Smooth muscle cell (in vitro differentiated cells): ENCODE results near the gene SHC3. TPM values are rescaled to one million over a fixed set of nuclear protein-coding genes. Genes with fewer than 3 reads are reported as not detected.

Experiments
- DNase-seq: peaks from one replicate; lab custom pipeline; 2025; ENCODE audit not compliant: unreplicated experiment; lab: John Stamatoyannopoulos, UW
- H2AFZ ChIP-seq: fragments of 200-600 bp; sonication (generic); 2 replicates; pipeline ENCODE4 v1.6.0; 2016; ENCODE audit warnings: antibody characterized with exemption, low read depth, mild to moderate bottlenecking
- H3F3A ChIP-seq: fragments of 200-600 bp; sonication (generic); 2 replicates; pipeline ENCODE4 v1.6.0; 2017; ENCODE audit warnings: antibody characterized with exemption, low read depth
- H3K27ac ChIP-seq: fragments of 200-600 bp; sonication (generic); 2 replicates; pipeline ENCODE4 v1.5.1; 2016; ENCODE audit warnings: low read depth, mild to moderate bottlenecking
- H3K27me3 ChIP-seq: fragments of 200-600 bp; sonication (generic); 2 replicates; pipeline ENCODE4 v1.6.1; 2016; ENCODE audit warnings: low read depth, mild to moderate bottlenecking
- H3K36me3 ChIP-seq: fragments of 200-600 bp; sonication (generic); 2 replicates; pipeline ENCODE4 v1.5.1; 2016; ENCODE audit warnings: low read depth
- H3K4me1 ChIP-seq: fragments of 200-600 bp; sonication (generic); 2 replicates; pipeline ENCODE4 v1.5.1; 2016; ENCODE audit warnings: low read depth
- H3K4me2 ChIP-seq: fragments of 200-600 bp; sonication (generic); 2 replicates; pipeline ENCODE4 v1.6.0; 2016; ENCODE audit warnings: mild to moderate bottlenecking
- H3K4me3 ChIP-seq: fragments of 200-600 bp; sonication (generic); 2 replicates; pipeline ENCODE4 v1.5.1; 2016; ENCODE audit warnings: mild to moderate bottlenecking
- H3K79me2 ChIP-seq: fragments of 200-600 bp; sonication (generic); 2 replicates; pipeline ENCODE4 v1.6.0; 2016; ENCODE audit warnings: low read depth, mild to moderate bottlenecking
- H3K9ac ChIP-seq: fragments of 200-600 bp; sonication (generic); 2 replicates; pipeline ENCODE4 v1.6.0; 2016; ENCODE audit warnings: low read depth
- H3K9me3 ChIP-seq: fragments of 200-600 bp; sonication (generic); replicated peaks from 2 replicates; pipeline ENCODE4 v1.5.1; 2016; ENCODE audit warnings: low read depth
- H4K20me1 ChIP-seq: fragments of 200-600 bp; sonication (generic); 2 replicates; pipeline ENCODE4 v1.6.0; 2016; ENCODE audit warnings: low read depth
- WGBS: methylation state at CpG from one replicate; pipeline ENCODE4 v1.1.7; 2016; ENCODE audit warnings: low lambda C conversion rate; 5-methylcytosine and 5-hydroxymethylcytosine counted together
- polyA plus RNA-seq: library from polyadenylated mRNA; unstranded; fragments of >200 nt; fragmentation: Nextera tagmentation; extraction: Ambion mirVana; gene quantifications from 2 replicates; pipeline ENCODE4 v1.2.1, GENCODE V29; 2016
- total RNA-seq: library from RNA; depleted of rRNA; stranded (reverse); fragments of >200 nt; gene quantifications from 2 replicates; pipeline ENCODE4 v1.2.3, GENCODE V29; 2014
- TF ChIP-seq, protein P1 (sequence below): fragments of 200-600 bp; sonication (generic); IDR thresholded peaks from 2 replicates; pipeline ENCODE4 v1.5.1; 2017; ENCODE audit warnings: borderline replicate concordance, mild to moderate bottlenecking, antibody characterized with exemption; ENCODE audit not compliant: insufficient read depth, poor library complexity, severe bottlenecking

Gene SHC3
- total and polyA plus RNA-seq, 2 experiments from 2014 or later, result 0.38 to 0.67 TPM

DNA sequence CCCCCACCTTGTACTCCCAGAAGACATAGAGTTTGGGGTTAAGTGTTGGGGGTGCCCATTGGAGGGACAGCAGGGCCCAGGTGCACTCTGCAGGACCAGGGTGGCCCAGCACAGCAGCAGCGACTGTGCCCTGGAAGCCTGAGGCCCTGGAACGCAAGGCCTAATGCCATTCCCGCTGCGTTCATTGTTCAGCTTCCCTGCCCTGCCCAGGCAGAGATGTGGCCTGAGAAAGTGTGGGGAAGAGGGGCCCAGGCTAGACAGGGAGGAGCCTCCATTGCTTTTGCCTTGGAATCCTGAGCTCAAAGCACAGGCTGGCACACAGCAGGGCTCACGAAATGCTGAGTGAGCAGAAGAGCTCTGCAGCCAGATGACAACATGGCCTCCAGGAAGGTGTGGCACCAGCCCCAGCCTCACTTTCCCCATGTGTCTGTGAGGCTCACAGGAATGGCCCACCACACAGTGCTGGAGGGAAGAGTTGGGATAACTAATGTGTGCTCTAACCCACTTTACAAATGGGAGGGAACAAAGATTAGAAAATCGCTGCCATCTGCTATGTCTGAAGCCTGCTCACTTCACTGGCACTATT lies 168.0 kb downstream of the SHC3 start:
- Histone ChIP-seq H3K4me3 (no peak overlapping the region), H3K79me2 (no peaks in the 10 kb centered on the region), H3K4me1 (no peaks in the 10 kb centered on the region), H3K36me3 (no peaks in the 10 kb centered on the region), H3K9me3 (no peaks in the 10 kb centered on the region), H2AFZ (no peak overlapping the region), H3K27ac (peak overlapping the region; percentile 10), H3F3A (peaks cover 6% of the 10 kb centered on the region), H3K4me2 (peak overlapping the region; percentile 49), H3K27me3 (no peaks in the 10 kb centered on the region), H3K9ac (no peak overlapping the region), H4K20me1 (peaks cover 10% of the 10 kb centered on the region)
- WGBS, result 76% methylated on average over 6 of the region's 6 CpGs
- TF ChIP-seq, protein P1, sequence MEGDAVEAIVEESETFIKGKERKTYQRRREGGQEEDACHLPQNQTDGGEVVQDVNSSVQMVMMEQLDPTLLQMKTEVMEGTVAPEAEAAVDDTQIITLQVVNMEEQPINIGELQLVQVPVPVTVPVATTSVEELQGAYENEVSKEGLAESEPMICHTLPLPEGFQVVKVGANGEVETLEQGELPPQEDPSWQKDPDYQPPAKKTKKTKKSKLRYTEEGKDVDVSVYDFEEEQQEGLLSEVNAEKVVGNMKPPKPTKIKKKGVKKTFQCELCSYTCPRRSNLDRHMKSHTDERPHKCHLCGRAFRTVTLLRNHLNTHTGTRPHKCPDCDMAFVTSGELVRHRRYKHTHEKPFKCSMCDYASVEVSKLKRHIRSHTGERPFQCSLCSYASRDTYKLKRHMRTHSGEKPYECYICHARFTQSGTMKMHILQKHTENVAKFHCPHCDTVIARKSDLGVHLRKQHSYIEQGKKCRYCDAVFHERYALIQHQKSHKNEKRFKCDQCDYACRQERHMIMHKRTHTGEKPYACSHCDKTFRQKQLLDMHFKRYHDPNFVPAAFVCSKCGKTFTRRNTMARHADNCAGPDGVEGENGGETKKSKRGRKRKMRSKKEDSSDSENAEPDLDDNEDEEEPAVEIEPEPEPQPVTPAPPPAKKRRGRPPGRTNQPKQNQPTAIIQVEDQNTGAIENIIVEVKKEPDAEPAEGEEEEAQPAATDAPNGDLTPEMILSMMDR, result no peak
- DNase-seq, result no peak

DNA sequence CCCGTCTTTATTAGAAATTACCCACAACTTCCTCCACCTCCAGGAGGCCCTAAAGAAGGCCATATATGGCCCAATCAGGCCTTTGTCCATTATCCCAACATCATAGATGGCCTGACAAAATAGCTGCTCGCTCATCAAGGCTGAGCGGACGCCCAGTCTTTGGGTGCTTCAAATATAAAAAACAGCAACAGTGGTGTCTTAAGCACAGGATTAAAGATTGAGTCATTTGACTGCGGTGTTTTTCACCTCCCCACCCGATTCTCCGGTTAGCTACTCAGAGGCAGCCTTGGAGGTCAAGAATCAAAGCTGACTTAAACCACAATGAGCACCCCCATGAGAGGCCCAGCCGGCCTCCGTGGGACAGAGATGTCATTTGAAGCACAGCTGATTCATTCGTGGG lies 168.6 kb downstream of the SHC3 start:
- TF ChIP-seq, protein P1, result no peak
- no peak overlapping the region for H3K9ac ChIP-seq
- no peaks in the 10 kb centered on the region for H3K27me3 ChIP-seq
- H3K4me3 ChIP-seq, result no peak overlapping the region
- H3K27ac ChIP-seq, result peak overlapping the region; percentile 10
- DNase-seq, result no peak
- no peaks in the 10 kb centered on the region for H3K9me3 ChIP-seq
- no peaks in the 10 kb centered on the region for H3K4me1 ChIP-seq
- 31% methylated on average over 10 of the region's 10 CpGs for WGBS
- no peaks in the 10 kb centered on the region for H3K36me3 ChIP-seq
- H2AFZ ChIP-seq, result no peak overlapping the region
- peaks cover 16% of the 10 kb centered on the region for H4K20me1 ChIP-seq
- peak overlapping the region; percentile 49 for H3K4me2 ChIP-seq
- peaks cover 6% of the 10 kb centered on the region for H3F3A ChIP-seq
- no peaks in the 10 kb centered on the region for H3K79me2 ChIP-seq

DNA sequence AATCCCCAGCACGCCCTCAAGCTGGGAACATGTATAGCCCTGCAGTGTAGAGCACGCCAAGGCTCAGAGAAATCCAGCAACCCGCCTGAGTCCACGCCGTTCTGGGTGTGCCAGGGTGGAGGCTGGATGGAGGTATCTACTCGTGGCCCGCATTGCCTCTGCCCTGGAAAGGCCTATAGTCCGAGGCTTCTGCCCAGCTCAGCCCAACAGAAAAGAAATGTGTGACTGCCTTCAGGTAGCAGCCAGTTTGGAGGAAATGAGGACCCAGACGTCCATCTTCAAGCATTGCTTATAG lies 169.1 kb downstream of the SHC3 start:
- H3K36me3 ChIP-seq, result no peaks in the 10 kb centered on the region
- no peaks in the 10 kb centered on the region for H3K9me3 ChIP-seq
- no peaks in the 10 kb centered on the region for H3K27me3 ChIP-seq
- no peaks in the 10 kb centered on the region for H3K4me1 ChIP-seq
- 98% methylated on average over 9 of the region's 9 CpGs for WGBS
- H3F3A ChIP-seq, result peaks cover 6% of the 10 kb centered on the region
- no peak overlapping the region for H3K4me3 ChIP-seq
- no peak overlapping the region for H3K9ac ChIP-seq
- peak overlapping the region; percentile 49 for H3K4me2 ChIP-seq
- H3K27ac ChIP-seq, result no peak overlapping the region
- peaks cover 21% of the 10 kb centered on the region for H4K20me1 ChIP-seq
- no peak for DNase-seq
- no peak overlapping the region for H2AFZ ChIP-seq
- TF ChIP-seq, protein P1, result no peak
- H3K79me2 ChIP-seq, result peaks cover 5% of the 10 kb centered on the region
